GM10266 (cell line): ENCODE results near the gene CFDP1.
"Not testable (repeated sequence)": the region's sequence is repeated elsewhere in the genome, so short reads cannot be mapped to it uniquely, and the experiment has no call there.

Experiments
- DNase-seq: peaks from one replicate; pipeline ENCODE4 v3.0.0; 2012; ENCODE audit errors: extremely low spot score
- TF ChIP-seq, protein P1 (sequence below): IDR thresholded peaks from 2 replicates; pipeline ENCODE4 v1.5.1; 2012; ENCODE audit warnings: mild to moderate bottlenecking, low read depth; ENCODE audit not compliant: control insufficient read depth, insufficient read depth; ENCODE audit errors: missing control alignments

CFDP1 gene

DNA sequence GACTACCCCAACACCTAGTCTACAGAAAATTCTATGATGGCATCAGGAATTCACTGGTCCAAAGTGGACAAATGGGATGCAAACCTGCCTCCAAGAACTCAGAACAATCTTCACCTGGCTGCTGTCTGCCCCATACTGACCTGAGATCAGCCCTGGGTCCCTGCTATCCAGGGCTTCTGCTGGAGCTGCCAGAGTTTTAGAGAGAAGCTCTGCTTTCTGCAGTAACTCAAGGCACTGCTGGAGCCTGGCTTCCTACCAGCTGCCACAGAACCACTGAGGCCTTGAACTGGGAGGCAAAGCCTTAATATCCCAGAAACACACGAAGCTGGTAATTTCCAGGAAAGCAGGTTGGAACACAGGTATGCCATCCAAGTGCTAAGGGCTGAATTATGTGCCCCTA lies 23.7 kb upstream of the CFDP1 start:
- TF ChIP-seq, protein P1, sequence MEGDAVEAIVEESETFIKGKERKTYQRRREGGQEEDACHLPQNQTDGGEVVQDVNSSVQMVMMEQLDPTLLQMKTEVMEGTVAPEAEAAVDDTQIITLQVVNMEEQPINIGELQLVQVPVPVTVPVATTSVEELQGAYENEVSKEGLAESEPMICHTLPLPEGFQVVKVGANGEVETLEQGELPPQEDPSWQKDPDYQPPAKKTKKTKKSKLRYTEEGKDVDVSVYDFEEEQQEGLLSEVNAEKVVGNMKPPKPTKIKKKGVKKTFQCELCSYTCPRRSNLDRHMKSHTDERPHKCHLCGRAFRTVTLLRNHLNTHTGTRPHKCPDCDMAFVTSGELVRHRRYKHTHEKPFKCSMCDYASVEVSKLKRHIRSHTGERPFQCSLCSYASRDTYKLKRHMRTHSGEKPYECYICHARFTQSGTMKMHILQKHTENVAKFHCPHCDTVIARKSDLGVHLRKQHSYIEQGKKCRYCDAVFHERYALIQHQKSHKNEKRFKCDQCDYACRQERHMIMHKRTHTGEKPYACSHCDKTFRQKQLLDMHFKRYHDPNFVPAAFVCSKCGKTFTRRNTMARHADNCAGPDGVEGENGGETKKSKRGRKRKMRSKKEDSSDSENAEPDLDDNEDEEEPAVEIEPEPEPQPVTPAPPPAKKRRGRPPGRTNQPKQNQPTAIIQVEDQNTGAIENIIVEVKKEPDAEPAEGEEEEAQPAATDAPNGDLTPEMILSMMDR = no peak

DNA sequence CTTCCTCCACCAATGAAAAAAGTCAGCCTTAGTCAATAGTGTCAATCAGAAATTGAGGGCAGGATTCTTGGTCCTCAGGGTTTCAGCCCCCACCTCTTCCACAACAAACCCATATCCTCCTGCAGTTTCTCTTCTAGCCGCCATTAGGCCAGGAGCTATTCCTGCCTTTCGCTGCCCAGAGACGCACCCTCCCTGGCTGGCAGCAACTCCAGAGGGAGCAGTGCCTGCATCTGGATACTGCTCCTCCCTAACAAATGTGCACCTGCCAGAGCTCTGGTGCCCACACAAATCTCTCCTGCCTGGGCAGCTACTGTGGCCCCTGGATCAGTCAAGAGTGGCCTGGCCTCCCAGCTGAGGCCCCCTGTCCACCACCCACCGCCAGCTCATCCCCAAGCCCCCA lies 23.2 kb upstream of the CFDP1 start:
- not testable (repeated sequence) for DNase-seq

More for the DNA sequence above, 23.7 kb upstream of the CFDP1 start:
- DNase-seq = no peak

DNA sequence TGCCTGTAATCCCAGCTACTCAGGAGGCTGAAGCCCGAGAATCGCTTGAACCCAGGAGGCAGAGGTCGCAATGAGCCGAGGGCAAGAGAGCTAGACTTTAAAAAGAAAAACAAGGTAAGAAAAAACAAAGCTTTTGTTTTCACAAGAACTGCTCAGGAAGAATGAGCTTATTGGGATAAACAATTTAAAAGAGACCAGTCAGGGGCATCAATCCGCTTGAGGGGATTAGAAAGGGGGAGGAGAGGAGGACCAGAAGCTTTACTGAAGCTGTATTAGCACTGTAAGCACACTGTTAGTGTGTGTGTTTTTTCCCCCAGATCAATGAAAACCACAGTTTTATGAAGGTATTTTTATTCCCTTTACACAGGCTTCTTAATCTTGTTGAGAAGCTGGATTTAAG lies 22.4 kb upstream of the CFDP1 start:
- no peak for DNase-seq
- TF ChIP-seq, protein P1 = no peak

DNA sequence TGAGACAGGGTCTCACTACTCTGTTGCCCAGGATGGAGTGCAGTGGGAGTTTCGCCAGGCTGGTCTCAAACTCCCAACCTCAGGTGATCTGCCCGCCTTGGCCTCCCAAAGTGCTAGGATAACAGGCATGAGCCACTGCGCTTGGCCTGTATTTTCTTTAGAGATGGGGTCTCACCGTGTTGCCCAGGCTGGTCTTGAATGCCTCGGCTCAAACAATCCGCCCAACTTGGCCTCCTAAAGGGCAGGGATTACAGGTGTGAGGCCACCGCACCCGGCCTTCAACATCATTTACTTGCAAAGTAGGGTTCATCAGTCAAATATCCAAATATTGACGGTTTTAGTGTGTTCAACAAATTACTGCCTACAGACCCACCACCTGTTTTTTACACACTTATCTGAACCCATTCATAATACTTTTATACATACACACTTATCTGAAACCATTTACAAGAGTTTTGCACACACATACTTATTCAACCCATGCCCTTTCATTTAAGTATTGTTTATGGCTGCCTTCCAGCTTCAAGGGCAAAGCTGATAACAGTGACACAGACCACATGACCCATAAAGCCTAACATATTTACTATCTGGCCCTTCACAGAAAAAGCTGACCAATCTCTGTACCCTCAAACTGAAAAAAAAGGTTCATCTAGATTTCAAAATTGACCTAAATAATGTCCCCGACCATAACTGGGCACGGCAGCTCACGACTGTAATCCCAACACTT lies 19.3 kb upstream of the CFDP1 start:
- TF ChIP-seq, protein P1 = no peak

DNA sequence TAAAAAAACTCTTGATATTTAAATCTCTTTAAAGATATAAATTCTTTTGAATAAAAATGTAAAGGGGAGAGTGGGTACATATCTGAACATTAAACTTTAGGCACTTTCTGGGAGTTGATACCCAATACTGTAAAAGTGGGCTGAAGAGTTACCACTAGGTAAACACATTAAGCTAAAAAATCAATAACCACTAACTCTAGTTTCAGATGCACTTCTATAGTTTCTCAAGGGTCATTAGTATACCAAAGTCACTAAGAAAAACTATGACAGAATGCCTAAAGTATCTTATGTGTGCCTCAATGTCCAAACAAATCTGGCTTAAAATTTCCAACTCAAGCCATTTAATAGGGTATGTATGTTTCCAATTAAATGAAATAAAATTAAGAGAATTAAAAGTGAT lies 13.1 kb upstream of the CFDP1 start:
- no peak for DNase-seq
- TF ChIP-seq, protein P1 = no peak

More for the DNA sequence above, 19.3 kb upstream of the CFDP1 start:
- DNase-seq = no peak

DNA sequence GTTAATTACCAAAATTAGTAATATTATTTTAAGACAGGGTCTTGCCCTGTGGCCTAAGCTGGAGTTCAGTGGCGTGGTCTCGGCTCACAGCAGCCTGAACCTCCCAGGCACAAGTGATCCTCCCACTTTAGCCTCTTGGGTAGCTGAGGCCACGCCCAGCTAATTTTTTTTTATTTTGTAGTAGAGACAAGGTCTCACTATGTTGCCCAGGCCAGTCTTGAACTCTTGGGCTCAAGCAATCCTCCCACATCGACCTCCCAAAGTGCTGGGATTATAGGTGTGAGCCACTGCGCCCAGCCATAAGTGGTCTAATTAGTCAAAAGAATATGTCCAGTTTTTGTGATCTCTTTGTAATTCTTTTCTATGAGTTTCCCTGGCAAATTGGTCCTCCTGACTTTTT lies 12.0 kb upstream of the CFDP1 start:
- TF ChIP-seq, protein P1 = no peak
- DNase-seq = no peak

DNA sequence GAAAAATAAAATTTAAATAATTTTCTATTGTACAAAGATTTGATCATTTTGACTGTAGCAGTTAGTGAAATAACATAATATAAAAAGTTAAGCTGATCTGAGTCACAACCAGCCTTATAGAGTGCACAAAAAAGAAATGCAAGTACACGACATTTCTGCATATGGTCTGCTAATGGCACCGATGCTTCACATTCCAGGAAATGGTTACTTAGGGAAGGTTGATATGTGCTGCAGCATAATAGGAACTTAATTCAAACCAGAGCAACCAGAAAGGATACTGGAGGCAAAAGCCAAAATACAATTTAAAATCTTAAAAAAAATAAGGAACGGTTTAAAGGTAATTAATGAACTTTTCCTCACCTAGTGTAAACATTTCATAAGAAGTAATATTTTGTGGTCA lies 10.0 kb upstream of the CFDP1 start:
- DNase-seq = no peak
- TF ChIP-seq, protein P1 = no peak
